ENCODE results near the gene AIF1L.

DNA sequence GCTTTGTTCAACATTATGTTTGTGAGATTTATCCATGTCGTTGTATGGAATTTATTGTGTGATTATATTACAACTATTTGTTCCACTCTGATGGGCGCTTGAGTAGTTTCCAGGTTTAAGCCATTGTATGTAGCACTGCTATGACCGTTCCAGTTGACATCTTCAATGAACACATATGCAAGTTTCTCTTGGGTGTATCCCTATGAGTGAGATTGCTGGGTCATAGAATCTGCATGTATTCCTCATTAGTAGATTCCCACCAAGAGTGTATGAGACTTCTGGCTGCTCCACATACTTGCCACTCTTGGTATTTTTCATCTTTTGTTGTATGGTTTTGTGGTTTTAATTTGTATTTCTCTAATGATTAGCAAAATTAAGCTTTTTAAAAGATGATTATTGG lies 51.9 kb downstream of the AIF1L start:
- TF ChIP-seq, protein P1, sequence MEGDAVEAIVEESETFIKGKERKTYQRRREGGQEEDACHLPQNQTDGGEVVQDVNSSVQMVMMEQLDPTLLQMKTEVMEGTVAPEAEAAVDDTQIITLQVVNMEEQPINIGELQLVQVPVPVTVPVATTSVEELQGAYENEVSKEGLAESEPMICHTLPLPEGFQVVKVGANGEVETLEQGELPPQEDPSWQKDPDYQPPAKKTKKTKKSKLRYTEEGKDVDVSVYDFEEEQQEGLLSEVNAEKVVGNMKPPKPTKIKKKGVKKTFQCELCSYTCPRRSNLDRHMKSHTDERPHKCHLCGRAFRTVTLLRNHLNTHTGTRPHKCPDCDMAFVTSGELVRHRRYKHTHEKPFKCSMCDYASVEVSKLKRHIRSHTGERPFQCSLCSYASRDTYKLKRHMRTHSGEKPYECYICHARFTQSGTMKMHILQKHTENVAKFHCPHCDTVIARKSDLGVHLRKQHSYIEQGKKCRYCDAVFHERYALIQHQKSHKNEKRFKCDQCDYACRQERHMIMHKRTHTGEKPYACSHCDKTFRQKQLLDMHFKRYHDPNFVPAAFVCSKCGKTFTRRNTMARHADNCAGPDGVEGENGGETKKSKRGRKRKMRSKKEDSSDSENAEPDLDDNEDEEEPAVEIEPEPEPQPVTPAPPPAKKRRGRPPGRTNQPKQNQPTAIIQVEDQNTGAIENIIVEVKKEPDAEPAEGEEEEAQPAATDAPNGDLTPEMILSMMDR (IDR thresholded peaks at IDR 0.05; ENCODE audit: low read depth, low read length, missing input control): no peak
- TF ChIP-seq, protein P2, sequence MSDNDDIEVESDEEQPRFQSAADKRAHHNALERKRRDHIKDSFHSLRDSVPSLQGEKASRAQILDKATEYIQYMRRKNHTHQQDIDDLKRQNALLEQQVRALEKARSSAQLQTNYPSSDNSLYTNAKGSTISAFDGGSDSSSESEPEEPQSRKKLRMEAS (IDR thresholded peaks at IDR 0.05): no peak
- TF ChIP-seq HNF4G (IDR thresholded peaks at IDR 0.05) (no peak), YY1 (IDR thresholded peaks at IDR 0.05) (no peak), TAF1 (conservative IDR thresholded peaks at IDR 0.05) (no peak)
